HG03159 (cell line): ENCODE results near the gene RALGAPA1.
"Not testable (repeated sequence)": the region's sequence is repeated elsewhere in the genome, so short reads cannot be mapped to it uniquely, and the experiment has no call there.

Source experiments
- ATAC-seq: cut with Tn5 transposase; IDR thresholded peaks from one replicate; pipeline ENCODE4 v1.9.1; 2021; ENCODE audit warnings: mild to moderate bottlenecking, moderate library complexity; ENCODE audit not compliant: unreplicated experiment

The RALGAPA1 gene

GRCh38 chr14:35766700-35767082 is 42.4 kb downstream of the RALGAPA1 start:
- ATAC-seq, result no peak

GRCh38 chr14:35766036-35766699 is 42.9 kb downstream of the RALGAPA1 start:
- ATAC-seq, result no peak

- ATAC-seq, result no peak
These were observed 47.2 kb downstream of the RALGAPA1 start for GRCh38 chr14:35761922-35762321.

DNA sequence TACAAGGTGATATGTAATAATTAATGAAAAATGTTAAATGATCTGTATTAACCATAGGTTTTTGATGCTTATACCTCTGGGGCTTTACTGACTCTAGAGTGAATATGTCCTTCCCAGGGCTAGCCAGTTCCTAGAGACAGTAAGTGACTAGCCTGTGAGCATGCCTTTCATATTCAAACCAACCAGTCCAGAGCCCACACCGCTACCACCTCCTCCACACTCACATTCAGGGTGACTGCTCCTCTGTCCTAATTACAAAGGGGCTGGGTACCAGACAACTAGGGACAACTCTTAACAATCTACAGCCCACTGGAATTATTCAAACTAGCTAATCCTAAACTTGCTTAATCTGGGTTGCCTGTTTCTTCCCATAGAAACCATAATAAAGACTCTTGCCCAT is 49.0 kb downstream of the RALGAPA1 start:
- no peak for ATAC-seq

- no peak for ATAC-seq
These were observed 50.5 kb downstream of the RALGAPA1 start for GRCh38 chr14:35758523-35759129.

GRCh38 chr14:35754671-35755070 is 54.4 kb downstream of the RALGAPA1 start:
- ATAC-seq, result no peak

- no peak for ATAC-seq
These were observed 56.7 kb downstream of the RALGAPA1 start for GRCh38 chr14:35752380-35752779.

DNA sequence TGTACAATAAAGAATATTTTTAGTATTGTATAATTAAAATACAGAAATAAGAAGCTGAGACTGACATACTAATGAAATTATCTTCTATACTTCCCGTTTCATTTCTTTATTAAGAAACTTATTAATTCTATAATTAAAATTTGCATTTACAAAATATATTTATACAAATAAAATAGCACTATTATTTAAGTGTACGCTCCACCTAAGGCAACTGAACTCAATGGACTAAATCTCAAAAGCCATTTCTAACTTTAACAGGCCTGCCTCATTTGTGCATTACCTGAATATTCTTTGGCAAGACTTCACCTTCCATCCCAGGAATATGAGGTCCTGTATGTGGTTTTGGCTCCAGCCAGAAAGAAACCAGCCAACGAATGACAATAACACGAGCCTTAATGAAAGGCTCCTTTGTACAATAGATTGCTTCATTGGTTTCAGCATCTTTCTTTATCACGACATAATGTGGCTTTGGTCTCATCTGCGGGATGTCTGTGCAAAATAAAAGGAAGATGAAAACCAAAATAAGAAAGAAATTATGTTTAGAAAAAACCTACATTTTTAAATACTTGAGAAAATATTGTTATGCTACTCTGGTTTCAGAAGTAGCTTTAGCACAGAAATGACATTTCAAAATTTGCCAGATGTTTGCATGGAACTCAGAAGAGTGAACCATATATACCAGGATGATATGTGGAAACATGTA is 58.7 kb downstream of the RALGAPA1 start:
- no peak for ATAC-seq

- ATAC-seq, result no peak
These were observed 61.7 kb downstream of the RALGAPA1 start for GRCh38 chr14:35747379-35747778.

DNA sequence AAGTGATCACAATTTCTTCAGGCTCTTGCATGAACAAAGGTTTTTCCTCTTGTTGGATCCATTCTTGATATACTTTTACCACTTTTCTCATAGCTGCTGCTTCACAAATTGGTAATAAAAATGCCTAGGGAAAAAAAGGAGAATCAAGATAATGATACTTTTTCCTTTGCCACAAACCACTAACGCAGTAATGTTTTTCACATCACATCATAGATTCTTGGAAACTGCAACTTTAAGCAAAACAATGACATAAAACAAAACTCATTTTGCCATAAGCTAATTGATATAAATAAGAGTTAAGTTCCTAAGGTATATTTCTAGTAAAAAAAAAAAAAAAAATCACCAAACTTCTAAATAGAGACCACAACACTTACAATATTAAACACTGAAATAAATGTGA is 66.7 kb downstream of the RALGAPA1 start:
- ATAC-seq, result no peak

- no peak for ATAC-seq
These were observed 67.1 kb downstream of the RALGAPA1 start for GRCh38 chr14:35742032-35742371.

GRCh38 chr14:35741345-35742031 is 67.6 kb downstream of the RALGAPA1 start:
- no peak for ATAC-seq

GRCh38 chr14:35740215-35740614 is 68.9 kb downstream of the RALGAPA1 start:
- ATAC-seq, result no peak

DNA sequence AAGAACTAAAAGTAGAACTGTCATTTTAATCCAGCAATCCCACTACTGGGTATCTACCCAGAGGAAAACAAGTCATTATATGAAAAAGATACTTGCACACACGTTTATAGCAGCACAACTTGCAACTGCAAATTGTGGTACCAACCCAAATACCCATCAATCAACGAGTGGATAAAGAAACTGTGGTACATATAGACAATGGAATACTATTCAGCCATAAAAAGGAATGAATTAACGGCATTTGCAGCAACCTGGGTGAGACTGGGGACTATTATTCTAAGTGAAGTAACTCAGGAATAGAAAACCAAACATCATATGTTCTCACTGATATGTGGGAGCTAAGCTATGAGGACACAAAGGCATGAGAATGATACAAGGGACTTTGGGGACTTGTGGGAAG is 73.9 kb downstream of the RALGAPA1 start:
- ATAC-seq, result not testable (repeated sequence)

DNA sequence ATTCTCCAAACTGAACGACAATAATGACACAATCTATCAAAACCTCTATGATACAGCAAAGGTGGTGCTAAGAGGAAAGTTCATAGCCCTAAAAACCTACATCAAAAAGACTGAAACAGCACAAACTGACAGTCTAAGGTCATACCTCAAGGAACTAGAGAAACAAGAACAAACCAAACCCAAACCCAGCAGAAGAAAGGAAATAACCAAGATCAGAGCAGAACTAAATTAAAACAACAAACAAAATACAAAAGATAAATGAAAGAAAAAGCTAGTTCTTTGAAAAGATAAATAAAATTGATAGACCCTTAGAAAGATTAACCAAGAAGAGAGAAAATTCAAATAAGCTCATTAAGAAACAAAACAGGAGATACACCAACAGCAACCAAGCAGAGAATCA is 75.6 kb downstream of the RALGAPA1 start:
- not testable (repeated sequence) for ATAC-seq

GRCh38 chr14:35730871-35731270 is 78.2 kb downstream of the RALGAPA1 start:
- ATAC-seq, result no peak

GRCh38 chr14:35727764-35728163 is 81.3 kb downstream of the RALGAPA1 start:
- ATAC-seq, result no peak

GRCh38 chr14:35725930-35726329 is 83.2 kb downstream of the RALGAPA1 start:
- ATAC-seq, result no peak

- no peak for ATAC-seq
These were observed 94.0 kb downstream of the RALGAPA1 start for GRCh38 chr14:35715079-35715478.

- no peak for ATAC-seq
These were observed 96.6 kb downstream of the RALGAPA1 start for GRCh38 chr14:35712466-35712865.

- ATAC-seq, result no peak
These were observed 101.0 kb downstream of the RALGAPA1 start for GRCh38 chr14:35708062-35708461.

DNA sequence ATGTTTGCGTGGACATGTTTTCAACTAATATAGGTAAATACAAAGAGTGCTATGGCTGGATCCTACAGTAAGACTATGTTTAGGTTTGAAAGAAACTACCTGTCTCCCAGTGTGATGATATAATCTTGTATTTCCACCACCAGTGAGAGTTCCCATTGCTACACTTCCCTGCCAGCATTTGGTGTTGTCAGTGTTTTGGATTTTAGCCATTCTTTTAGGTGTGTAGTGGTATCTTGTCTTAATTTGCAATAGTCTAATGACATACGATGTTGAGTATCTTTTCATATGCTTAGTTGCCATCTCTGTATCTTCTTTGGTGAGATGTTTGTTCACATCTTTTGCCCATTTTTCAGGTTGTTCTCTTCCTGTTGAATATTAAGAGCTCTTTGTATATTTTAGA is 103.5 kb downstream of the RALGAPA1 start:
- ATAC-seq, result no peak
